ENCODE results near the gene SRSF7. TPM values are rescaled to one million over a fixed set of nuclear protein-coding genes. Genes with fewer than 3 reads are reported as not detected.
A peak's percentile ranks its signal among the peaks of the same experiment; 100 is the strongest.

The SRSF7 gene
- total and polyA plus RNA-seq, 2 donors (not counting 3 experiments of a cell fraction or from before 2014, with no cell fraction given), result 165 to 202 TPM

GRCh38 chr2:38748943-38749804 lies 2.0 kb downstream of the SRSF7 start:
- intact Hi-C loops (cut with micrococcal nuclease) (no loop called here), dilution Hi-C loops (cut with MboI; ENCODE audit: extremely low pct_ligation_motif_present, low sequenced_read_pairs) (no loop called here)
- no TSS peak for BruUV-seq (replicated peaks)
- peaks cover 68% of the 10 kb centered on the region for H3K79me2 ChIP-seq (ENCODE audit: control insufficient read depth, insufficient read depth, low read length)
- H3K9ac ChIP-seq (replicated peaks; ENCODE audit: extremely low read depth, insufficient read depth, low read length), result peak overlapping the region; percentile 96
- H4K20me1 ChIP-seq (replicated peaks; ENCODE audit: control insufficient read depth, extremely low read depth, insufficient read depth, low read length), result peaks cover 17% of the 10 kb centered on the region
- FAIRE-seq, result no peak
- ChIA-PET CTCF (interaction anchor here (1.5 kb wide), 1 partner anchor 168 kb away, joined by 4 read pairs; no protein-coding TSS in a partner anchor), POLR2A (interaction anchor here (0.6 kb wide), 1 partner anchor 198 kb away, joined by 4 read pairs; no protein-coding TSS in a partner anchor)
- no peaks in the 10 kb centered on the region for H3K9me1 ChIP-seq (replicated peaks; ENCODE audit: control insufficient read depth, extremely low read depth, insufficient read depth, low read length)
- H3K4me1 ChIP-seq (ENCODE audit: control insufficient read depth, extremely low read depth, insufficient read depth, low read length), result peaks cover 36% of the 10 kb centered on the region
- H3K9me3 ChIP-seq (replicated peaks; ENCODE audit: control insufficient read depth, insufficient read depth, low read length), result no peaks in the 10 kb centered on the region
- peak overlapping the region; percentile 96 for H3K4me2 ChIP-seq (ENCODE audit: insufficient read depth, low read length)
- H3K27me3 ChIP-seq (ENCODE audit: control insufficient read depth in 2 of 2, insufficient read depth in 2 of 2, low read length in 2 of 2), result no peaks in the 10 kb centered on the region
- peaks cover 18 to 42% of the 10 kb centered on the region in 2 experiments for H3K36me3 ChIP-seq (ENCODE audit: control insufficient read depth in 2 of 2, extremely low read depth in 1 of 2, insufficient read depth in 2 of 2, low read length in 2 of 2)
- DNase-seq (ENCODE audit: low read depth, low spot score), result no peak
- H3K27ac ChIP-seq (ENCODE audit: insufficient read depth, low read depth, low read length), result peak overlapping the region; percentile 85
- TF ChIP-seq EZH2 (IDR thresholded peaks at IDR 0.05; ENCODE audit: borderline replicate concordance, low read depth, low read length, severe bottlenecking) (no peak), POLR2A (IDR thresholded peaks at IDR 0.05; ENCODE audit: low read depth, low read length) (peak; percentile 20)
- H3K4me3 ChIP-seq (replicated peaks in 1 of 3; ENCODE audit: insufficient read depth in 1 of 3, low read depth in 1 of 3, low read length in 3 of 3), result peak overlapping the region; percentile 54 to 92 (median 72)
- no peak overlapping the region for H2AFZ ChIP-seq (ENCODE audit: low read depth, low read length)

GRCh38 chr2:38748391-38748790 lies 2.8 kb downstream of the SRSF7 start:
- dilution Hi-C loops (cut with MboI; ENCODE audit: extremely low pct_ligation_motif_present, low sequenced_read_pairs), result no loop called here
- Histone ChIP-seq H3K79me2 (ENCODE audit: control insufficient read depth, insufficient read depth, low read length) (peaks cover 73% of the 10 kb centered on the region), H3K9me3 (replicated peaks; ENCODE audit: control insufficient read depth, insufficient read depth, low read length) (no peaks in the 10 kb centered on the region), H3K4me1 (ENCODE audit: control insufficient read depth, extremely low read depth, insufficient read depth, low read length) (peaks cover 36% of the 10 kb centered on the region), H3K4me2 (ENCODE audit: insufficient read depth, low read length) (peak overlapping the region; percentile 96), H4K20me1 (replicated peaks; ENCODE audit: control insufficient read depth, extremely low read depth, insufficient read depth, low read length) (peaks cover 17% of the 10 kb centered on the region), H3K9ac (replicated peaks; ENCODE audit: extremely low read depth, insufficient read depth, low read length) (no peak overlapping the region), H2AFZ (ENCODE audit: low read depth, low read length) (no peak overlapping the region), H3K36me3 (ENCODE audit: control insufficient read depth in 2 of 2, extremely low read depth in 1 of 2, insufficient read depth in 2 of 2, low read length in 2 of 2) (peaks cover 20 to 45% of the 10 kb centered on the region in 2 experiments), H3K27ac (ENCODE audit: insufficient read depth, low read depth, low read length) (no peak overlapping the region), H3K27me3 (ENCODE audit: control insufficient read depth in 2 of 2, insufficient read depth in 2 of 2, low read length in 2 of 2) (no peaks in the 10 kb centered on the region), H3K9me1 (replicated peaks; ENCODE audit: control insufficient read depth, extremely low read depth, insufficient read depth, low read length) (no peaks in the 10 kb centered on the region), H3K4me3 (replicated peaks in 1 of 3; ENCODE audit: insufficient read depth in 1 of 3, low read depth in 1 of 3, low read length in 3 of 3) (no peak overlapping the region)
- intact Hi-C loops (cut with micrococcal nuclease), result no loop called here
- BruUV-seq (replicated peaks), result no TSS peak
- ChIA-PET POLR2A (interaction anchor here (0.6 kb wide), 1 partner anchor 199 kb away, joined by 4 read pairs; no protein-coding TSS in a partner anchor), CTCF (interaction anchor here (1.5 kb wide), 1 partner anchor 167 kb away, joined by 4 read pairs; no protein-coding TSS in a partner anchor)
- DNase-seq (ENCODE audit: low read depth, low spot score) (no peak), FAIRE-seq (no peak)
- no peak for TF ChIP-seq POLR2AphosphoS5 (IDR thresholded peaks at IDR 0.05; ENCODE audit: insufficient read depth, low read depth, low read length)
- TF ChIP-seq CTCF (IDR thresholded peaks at IDR 0.05; ENCODE audit: extremely low read depth in 1 of 2, insufficient read depth in 1 of 2, low read depth in 1 of 2, low read length in 2 of 2), result no peak
- no peak for TF ChIP-seq EZH2 (IDR thresholded peaks at IDR 0.05; ENCODE audit: borderline replicate concordance, low read depth, low read length, severe bottlenecking)
- TF ChIP-seq MAX (IDR thresholded peaks at IDR 0.05; ENCODE audit: insufficient read depth, insufficient read length), result no peak
- no peak for TF ChIP-seq POLR2A (IDR thresholded peaks at IDR 0.05; ENCODE audit: low read depth, low read length)

All from endothelial cell of umbilical vein (primary cell).